Esophagus muscularis mucosa (tissue), 3 donors: ENCODE measurements around the gene TMEM61.

Experiments used
- CTCF ChIP-seq, 3 experiments: fragments of 200-600 bp in 2 of 3; fragments of 450-650 bp in 1 of 3; sonication (generic) in 2 of 3; IDR thresholded peaks; one replicate each; pipeline ENCODE4 v1.5.1; 2017 to 2019; ENCODE audit warnings: antibody characterized with exemption in 3 of 3, mild to moderate bottlenecking in 2 of 3, moderate library complexity in 1 of 3
- EP300 ChIP-seq: sonication (generic); formaldehyde crosslinking; IDR thresholded peaks from one replicate; pipeline ENCODE4 v1.6.1; 2017; ENCODE audit warnings: antibody characterized with exemption

GRCh38 chr1:54953846-54954245, 26.6 kb upstream of the TMEM61 start:
- no peak for TF ChIP-seq CTCF (IDR thresholded peaks at IDR 0.05)
- no peak for TF ChIP-seq EP300
